Heart right ventricle (tissue), 16 donors: ENCODE measurements around the gene GNG10. TPM values are rescaled to one million over a fixed set of nuclear protein-coding genes. Genes with fewer than 3 reads are reported as not detected.
A peak's percentile ranks its signal among the peaks of the same experiment; 100 is the strongest.

Experiments used
- ATAC-seq, 8 donors: fragments of 200-7000 bp; cut with Tn5 transposase; one replicate each; pipeline ENCODE4 v1.9.1; 2020; ENCODE audit warnings: mild to moderate bottlenecking in 8 of 8, moderate library complexity in 8 of 8, moderate number of reproducible peaks in 1 of 8
- DNase-seq, 2 donors: peaks; one replicate each; pipeline ENCODE4 v3.0.0-alpha.2; 2020
- H3K27ac ChIP-seq, 10 donors: fragments of 200-600 bp; sonication (generic) in 2 of 10; one replicate each; pipeline versions ENCODE4 v1.5.0 to v1.8.0; 2020 to 2022; ENCODE audit warnings: mild to moderate bottlenecking in 3 of 10
- H3K27me3 ChIP-seq, 7 donors: fragments of 200-600 bp; one replicate each; pipeline ENCODE4 v1.8.0; 2021 to 2022; ENCODE audit warnings: mild to moderate bottlenecking in 2 of 7
- H3K36me3 ChIP-seq, 9 donors: fragments of 200-600 bp; sonication (generic) in 1 of 9; one replicate each; pipeline versions ENCODE4 v1.5.0 to v1.8.0; 2020 to 2022; ENCODE audit warnings: mild to moderate bottlenecking in 2 of 9
- H3K4me1 ChIP-seq, 9 donors: fragments of 200-600 bp; sonication (generic) in 1 of 9; one replicate each; pipeline versions ENCODE4 v1.5.0 to v1.8.0; 2020 to 2022; ENCODE audit warnings: mild to moderate bottlenecking in 4 of 9
- H3K4me3 ChIP-seq, 10 donors: fragments of 200-600 bp; sonication (generic) in 2 of 10; one replicate each; pipeline versions ENCODE4 v1.5.0 to v1.8.0; 2020 to 2022; ENCODE audit warnings: mild to moderate bottlenecking in 7 of 10, moderate library complexity in 2 of 10
- H3K9me3 ChIP-seq, 11 donors: fragments of 200-600 bp in 10 of 11; sonication (generic) in 2 of 11; one replicate each; pipeline versions ENCODE4 v1.5.0 to v1.8.0; 2013 to 2022; ENCODE audit warnings: mild to moderate bottlenecking in 2 of 11, control low read depth in 1 of 11, moderate library complexity in 1 of 11
- CTCF ChIP-seq, 9 donors: fragments of 200-600 bp; sonication (generic) in 2 of 9; IDR thresholded peaks; one replicate each; pipeline versions ENCODE4 v1.5.0 to v1.8.0; 2021 to 2022; ENCODE audit warnings: antibody characterized with exemption in 9 of 9, mild to moderate bottlenecking in 5 of 9, moderate library complexity in 1 of 9
- WGBS, 2 donors: extraction: QIAGEN DNeasy Blood & Tissue Kit; methylation state at CpG; one replicate each; pipeline ENCODE4 v1.1.7; 2013; ENCODE audit warnings: inconsistent platforms in 1 of 2; 5-methylcytosine and 5-hydroxymethylcytosine counted together
- intact Hi-C, 10 donors: fragments of 100-400 bp; cut with DNase I; formaldehyde crosslinking; loops; one replicate each; pipeline versions ENCODE4 v1.11.1 to v1.14.2; 2022
- polyA plus RNA-seq, 2 donors: library from polyadenylated mRNA; stranded (reverse); fragments of 200-250 nt; gene quantifications; one replicate each; pipeline ENCODE4 v1.2.3, GENCODE V29; 2013
- total RNA-seq, 10 donors: library from RNA; stranded (reverse); fragmentation: NEBNext Ultra II Directional in 3 of 10; extraction: Animal tissue kit (Norgen Biotek cat#: 25700) in 3 of 10; gene quantifications; one replicate each; pipeline versions ENCODE4 v1.2.1 to v1.2.4, GENCODE V29; 2021 to 2023
- donor health status: Arrhythmogenic right ventricular cardiomyopathy.
- donor health status: ischemic (EF 13 %, LVEDD 7.1; RV severe dilation, severe dysfunction).
- donor health status: healthy with polysubstance abuse.
- donor health status: DM: no; HTN: yes; CAD: no.
- donor health status: DM: no; HTN: no; CAD: no.
- donor health status: ischemic (EF 25% LVEDD 6.9; RV normal size, moderate dysfunction).
- donor health status: ischemic (EF 25% LVEDD 5.7; RV mildly dilated, moderate dysfunction).
- donor health status: healthy.
- donor health status: DM: yes; HTN: yes; CAD: no.
- donor health status: Ischemic cardiomyopathy.
- donor health status: ischemic (EF 35%, LVEDD 5.7; RV mildly dilated, moderate dysfunction).
- donor health status: nonischemic (EF 11% LVEDD 7.7; RV severe dilation, severe dysfunction).
- donor health status: DM: yes; HTN: yes; CAD: no.
- donor health status: PGD.
- donor health status: ischemic (EF 29% LVEDD 5.4; RV normal size, mild dysfunction).
- donor health status: nonischemic (EF 23%, LVEDD 6.1; RV moderate dilation, normal function).

GNG10 gene
- total and polyA plus RNA-seq, 12 donors, result 24.5 to 34.3 (median 26.3) TPM

GRCh38 chr9:111621895-111622480 lies 39.4 kb upstream of the GNG10 start:
- 35 to 36% methylated on average over 2 of the region's 2 CpGs for WGBS, 2 donors
- H3K4me1 ChIP-seq, result peaks cover 0 to 13% (median 0%) of the 10 kb centered on the region in 9 donors
- H3K27ac ChIP-seq, result no peak overlapping the region
- DNase-seq (peak in 1 of 2 donors; percentile 14), ATAC-seq (peak in 6 of 8 donors; percentile 56 to 77 (median 70))
- no peaks in the 10 kb centered on the region for H3K36me3 ChIP-seq
- peak; percentile 42 to 87 (median 75) for TF ChIP-seq CTCF (IDR thresholded peaks at IDR 0.05)
- intact Hi-C loops, result loop anchor here in 1 of 10 donors (2.0 kb wide), 1 partner anchor 25 kb away; no protein-coding TSS in a partner anchor
- no peaks in the 10 kb centered on the region for H3K9me3 ChIP-seq
- H3K27me3 ChIP-seq, result no peaks in the 10 kb centered on the region
- H3K4me3 ChIP-seq, result no peak overlapping the region

- Histone ChIP-seq H3K4me1 (peaks cover 0 to 13% (median 0%) of the 10 kb centered on the region in 9 donors), H3K36me3 (no peaks in the 10 kb centered on the region), H3K4me3 (no peak overlapping the region), H3K27ac (no peak overlapping the region), H3K27me3 (no peaks in the 10 kb centered on the region), H3K9me3 (no peaks in the 10 kb centered on the region)
- 66 to 69% methylated on average over 3 of the region's 3 CpGs for WGBS, 2 donors
- peak in 3 of 8 donors; percentile 26 to 82 (median 50) for ATAC-seq
- no peak for TF ChIP-seq CTCF (IDR thresholded peaks at IDR 0.05)
- DNase-seq, result no peak
- intact Hi-C loops, result loop anchor here in 1 of 10 donors (2.0 kb wide), 1 partner anchor 26 kb away; no protein-coding TSS in a partner anchor
These were observed 38.8 kb upstream of the GNG10 start for GRCh38 chr9:111622626-111623025.

- 63 to 70% methylated on average over 7 of the region's 7 CpGs for WGBS, 2 donors
- Histone ChIP-seq H3K36me3 (no peaks in the 10 kb centered on the region), H3K4me1 (peaks cover 0 to 22% (median 14%) of the 10 kb centered on the region in 9 donors), H3K9me3 (no peaks in the 10 kb centered on the region), H3K27me3 (no peaks in the 10 kb centered on the region), H3K27ac (no peak overlapping the region), H3K4me3 (no peak overlapping the region)
- no peak for TF ChIP-seq CTCF (IDR thresholded peaks at IDR 0.05)
- intact Hi-C loops, result no loop called here
- DNase-seq (no peak), ATAC-seq (no peak)
These were observed 34.0 kb upstream of the GNG10 start for GRCh38 chr9:111627260-111627963.

GRCh38 chr9:111628411-111628810 lies 33.0 kb upstream of the GNG10 start:
- Histone ChIP-seq H3K4me1 (peaks cover 0 to 27% (median 24%) of the 10 kb centered on the region in 9 donors), H3K36me3 (no peaks in the 10 kb centered on the region), H3K27me3 (no peaks in the 10 kb centered on the region), H3K27ac (no peak overlapping the region), H3K4me3 (no peak overlapping the region), H3K9me3 (no peaks in the 10 kb centered on the region)
- 84 to 86% methylated on average over 7 of the region's 7 CpGs for WGBS, 2 donors
- no peak for ATAC-seq
- intact Hi-C loops, result no loop called here
- TF ChIP-seq CTCF (IDR thresholded peaks at IDR 0.05), result no peak
- DNase-seq, result no peak
